IMR-90 (cell line): Measurements from ENCODE around the gene AKAP13. TPM values are rescaled to one million over a fixed set of nuclear protein-coding genes. Genes with fewer than 3 reads are reported as not detected.

Source experiments
- ATAC-seq: fragments of 200-7000 bp; cut with Tn5 transposase; 2 replicates; pipeline ENCODE4 v1.9.1; 2020; ENCODE audit warnings: low read depth, mild to moderate bottlenecking, moderate library complexity
- BruUV-seq: library from RNA; stranded (reverse); fragments of 400-500 nt; replicated peaks from 2 replicates; lab custom pipeline; 2021; lab: Mats Ljungman, UMichigan
- CTCF ChIA-PET: fragments of 300-600 bp; formaldehyde crosslinking; extraction: SDS; loops from one replicate; lab custom pipeline; 2021; ENCODE audit warnings: antibody characterized with exemption; lab: Yijun Ruan, JAX
- POLR2A ChIA-PET: fragments of 300-600 bp; sonication (Branson Sonifier 250); formaldehyde crosslinking; loops from one replicate; lab custom pipeline; 2022; ENCODE audit warnings: antibody characterized with exemption; ENCODE audit not compliant: unreplicated experiment; lab: Charles Lee
- DNase-seq: peaks from one replicate; pipeline ENCODE4 v3.0.0; 2013
- H2AFZ ChIP-seq: replicated peaks from 2 replicates; pipeline ENCODE3; 2013; ENCODE audit warnings: low read length, mild to moderate bottlenecking; ENCODE audit not compliant: poor library complexity
- H2AK5ac ChIP-seq: 2 replicates; pipeline ENCODE4 v1.6.1; 2013; ENCODE audit warnings: low read depth, low read length, inconsistent platforms
- H2AK9ac ChIP-seq: replicated peaks from 2 replicates; pipeline ENCODE3; 2013; ENCODE audit warnings: mild to moderate bottlenecking, low read depth, low read length, moderate library complexity; ENCODE audit not compliant: poor library complexity
- H2BK120ac ChIP-seq: 2 replicates; pipeline ENCODE4 v1.6.1; 2013; ENCODE audit warnings: low read depth, low read length, inconsistent platforms
- H2BK15ac ChIP-seq: 3 replicates; pipeline ENCODE4 v1.6.1; 2013; ENCODE audit warnings: low read depth, low read length, inconsistent platforms
- H2BK20ac ChIP-seq: 2 replicates; pipeline ENCODE4 v1.6.1; 2013; ENCODE audit warnings: low read depth, mild to moderate bottlenecking, inconsistent platforms, low read length, moderate library complexity
- H2BK5ac ChIP-seq: 2 replicates; pipeline ENCODE4 v1.6.1; 2013; ENCODE audit warnings: mild to moderate bottlenecking, low read depth, low read length, inconsistent platforms; ENCODE audit not compliant: poor library complexity, severe bottlenecking
- H3K14ac ChIP-seq: replicated peaks from 2 replicates; pipeline ENCODE4 v1.6.1; 2013; ENCODE audit warnings: low read depth, low read length, inconsistent platforms
- H3K18ac ChIP-seq: 2 replicates; pipeline ENCODE4 v1.6.1; 2013; ENCODE audit warnings: low read depth, low read length, control low read depth
- H3K23ac ChIP-seq: 2 replicates; pipeline ENCODE4 v1.6.1; 2013; ENCODE audit warnings: low read depth, low read length, inconsistent platforms
- H3K27ac ChIP-seq: 2 replicates; pipeline ENCODE4 v1.5.1; 2013; ENCODE audit warnings: mild to moderate bottlenecking, control low read depth, low read length; ENCODE audit not compliant: insufficient read depth
- H3K27me3 ChIP-seq: 2 replicates; pipeline ENCODE4 v1.6.1; 2013; ENCODE audit warnings: low read length; ENCODE audit not compliant: control insufficient read depth, insufficient read depth
- H3K36me3 ChIP-seq: 2 replicates; pipeline ENCODE4 v1.6.1; 2013; ENCODE audit warnings: low read length, mixed read lengths; ENCODE audit not compliant: control insufficient read depth, insufficient read depth
- H3K4ac ChIP-seq: 2 replicates; pipeline ENCODE4 v1.6.1; 2013; ENCODE audit warnings: low read depth, low read length, inconsistent platforms
- H3K4me1 ChIP-seq: 2 replicates; pipeline ENCODE4 v1.6.1; 2013; ENCODE audit warnings: low read length, mixed read lengths; ENCODE audit not compliant: control insufficient read depth, insufficient read depth
- H3K4me2 ChIP-seq: 2 replicates; pipeline ENCODE4 v1.6.1; 2013; ENCODE audit warnings: low read depth, mild to moderate bottlenecking, control low read depth, low read length, moderate library complexity
- H3K4me3 ChIP-seq: 2 replicates; pipeline ENCODE4 v1.5.1; 2013; ENCODE audit warnings: low read depth, mild to moderate bottlenecking, control low read depth, low read length, moderate library complexity; ENCODE audit not compliant: insufficient read depth
- H3K56ac ChIP-seq: 2 replicates; pipeline ENCODE4 v1.6.1; 2013; ENCODE audit warnings: low read length, inconsistent platforms; ENCODE audit not compliant: insufficient read depth; ENCODE audit errors: extremely low read depth
- H3K79me1 ChIP-seq, 2 experiments: 2 replicates each; pipeline ENCODE4 v1.6.1; 2013; ENCODE audit warnings: low read length in 2 of 2, inconsistent platforms in 1 of 2, low read depth in 1 of 2
- H3K9ac ChIP-seq: 2 replicates; pipeline ENCODE4 v1.6.1; 2013; ENCODE audit warnings: low read depth, low read length, control low read depth
- H3K9me1 ChIP-seq: 2 replicates; pipeline ENCODE4 v1.6.1; 2013; ENCODE audit warnings: low read length, inconsistent platforms; ENCODE audit not compliant: insufficient read depth
- H3K9me3 ChIP-seq: 2 replicates; pipeline ENCODE4 v1.6.1; 2013; ENCODE audit warnings: low read length; ENCODE audit not compliant: control insufficient read depth, insufficient read depth
- H4K20me1 ChIP-seq: 2 replicates; pipeline ENCODE4 v1.6.1; 2013; ENCODE audit warnings: low read length, inconsistent platforms; ENCODE audit not compliant: insufficient read depth
- H4K5ac ChIP-seq: 2 replicates; pipeline ENCODE4 v1.6.1; 2013; ENCODE audit warnings: mild to moderate bottlenecking, low read depth, low read length, control low read depth
- H4K8ac ChIP-seq, 2 experiments: 2 replicates each; pipeline ENCODE4 v1.6.1; 2013; ENCODE audit warnings: low read depth in 2 of 2, low read length in 2 of 2, control low read depth in 1 of 2, inconsistent platforms in 1 of 2
- H4K91ac ChIP-seq: 2 replicates; pipeline ENCODE4 v1.6.1; 2013; ENCODE audit warnings: low read depth, low read length, inconsistent platforms; ENCODE audit not compliant: insufficient read depth
- BHLHE40 ChIP-seq: fragments of 150-350 bp; IDR thresholded peaks from 2 replicates; pipeline ENCODE4 v1.6.1; 2016; ENCODE audit warnings: mild to moderate bottlenecking, low read depth, low read length
- CEBPB ChIP-seq: IDR thresholded peaks from 2 replicates; pipeline ENCODE4 v1.6.1; 2012; ENCODE audit warnings: low read depth, low read length, improper control_type of control experiment
- CHD1 ChIP-seq: IDR thresholded peaks from 2 replicates; pipeline ENCODE4 v1.6.1; 2012; ENCODE audit warnings: low read depth, low read length, improper control_type of control experiment
- CTCF ChIP-seq: conservative IDR thresholded peaks from 2 replicates; pipeline ENCODE4 v1.5.1; 2012; ENCODE audit warnings: mild to moderate bottlenecking, low read depth, low read length, improper control_type of control experiment
- ELK1 ChIP-seq: fragments of 150-350 bp; IDR thresholded peaks from 2 replicates; pipeline ENCODE4 v1.6.1; 2016; ENCODE audit warnings: low read depth, mild to moderate bottlenecking, low read length, moderate library complexity, borderline replicate concordance
- FOS ChIP-seq: fragments of 150-350 bp; IDR thresholded peaks from 2 replicates; pipeline ENCODE4 v1.6.1; 2016; ENCODE audit warnings: low read depth, low read length
- MAZ ChIP-seq: IDR thresholded peaks from 2 replicates; pipeline ENCODE4 v1.6.1; 2012; ENCODE audit warnings: low read depth, mild to moderate bottlenecking, low read length, improper control_type of control experiment, moderate library complexity, borderline replicate concordance
- MXI1 ChIP-seq: IDR thresholded peaks from 2 replicates; pipeline ENCODE4 v1.6.1; 2012; ENCODE audit warnings: low read depth, mild to moderate bottlenecking, low read length, moderate library complexity, borderline replicate concordance
- POLR2A ChIP-seq: IDR thresholded peaks from 2 replicates; pipeline ENCODE4 v1.6.1; 2012; ENCODE audit warnings: mild to moderate bottlenecking, low read depth, low read length
- RCOR1 ChIP-seq: IDR thresholded peaks from 2 replicates; pipeline ENCODE4 v1.6.1; 2012; ENCODE audit warnings: mild to moderate bottlenecking, low read length, improper control_type of control experiment; ENCODE audit not compliant: insufficient replicate concordance
- RFX5 ChIP-seq: IDR thresholded peaks from 2 replicates; pipeline ENCODE4 v1.8.0; 2012; ENCODE audit warnings: low read depth, mild to moderate bottlenecking, low read length, moderate library complexity
- SMC3 ChIP-seq: fragments of 150-350 bp; IDR thresholded peaks from 2 replicates; pipeline ENCODE4 v1.6.1; 2016; ENCODE audit warnings: low read depth, mild to moderate bottlenecking, antibody characterized with exemption, low read length, moderate library complexity
- dilution Hi-C: fragments of 300-500 bp; cut with HindIII; formaldehyde crosslinking; loops from one replicate; pipeline ENCODE4 v1.14.3; 2018; ENCODE audit warnings: low sequenced_read_pairs; ENCODE audit not compliant: unreplicated experiment
- in situ Hi-C: fragments of 300-500 bp; cut with MboI; formaldehyde crosslinking; loops from 3 replicates; pipeline ENCODE4 v1.14.3; 2019; ENCODE audit warnings: low sequenced_read_pairs, inconsistent platforms, mixed read lengths
- intact Hi-C: fragments of 100-400 bp; cut with micrococcal nuclease; formaldehyde crosslinking; loops from 2 replicates; pipeline ENCODE4 v1.10.0; 2022
- polyA plus RNA-seq, 3 experiments: library from polyadenylated mRNA; depleted of rRNA; stranded (reverse); fragments of >200 nt; gene quantifications; 2 replicates each; pipeline ENCODE4 v1.2.3, GENCODE V29; 2012; ENCODE audit warnings: low replicate concordance in 1 of 3
- total RNA-seq: library from RNA; depleted of rRNA; stranded (reverse); fragments of >200 nt; gene quantifications from 2 replicates; pipeline ENCODE4 v1.2.3, GENCODE V29; 2012

AKAP13 gene
- total and polyA plus RNA-seq, 2 of the 4 experiments (the other 2 are of a cell fraction) = 10.4 to 46.4 TPM

GRCh38 chr15:85423256-85423655, 42.9 kb downstream of the AKAP13 start:
- no peak for TF ChIP-seq BHLHE40
- TF ChIP-seq MXI1 = no peak
- no peak for TF ChIP-seq CEBPB
- no peak for TF ChIP-seq RCOR1
- TF ChIP-seq ELK1 = no peak
- no peak for TF ChIP-seq CTCF
- TF ChIP-seq MAZ = no peak
- no peak for TF ChIP-seq SMC3
- TF ChIP-seq RFX5 = no peak
- no peak for TF ChIP-seq POLR2A
- no peak for TF ChIP-seq CHD1
- TF ChIP-seq FOS = no peak
- no peak overlapping the region for H3K4me3 ChIP-seq

More at GRCh38 chr15:85423256-85423655, 42.9 kb downstream of the AKAP13 start:
- no peaks in the 10 kb centered on the region for H3K36me3 ChIP-seq
- ATAC-seq (no peak), DNase-seq (no peak)
- dilution Hi-C loops = no loop called here
- H3K27me3 ChIP-seq = no peaks in the 10 kb centered on the region
- H3K14ac ChIP-seq = no peak overlapping the region
- H3K23ac ChIP-seq = no peak overlapping the region
- peaks cover 3% of the 10 kb centered on the region; the same call in 1 of the 2 replicates for H3K9me1 ChIP-seq
- no peak overlapping the region for H3K9ac ChIP-seq
- no peak overlapping the region for H2BK5ac ChIP-seq
- H3K56ac ChIP-seq = no peak overlapping the region
- intact Hi-C loops = no loop called here
- H4K91ac ChIP-seq = no peak overlapping the region
- H2AK9ac ChIP-seq = no peak overlapping the region
- H3K4ac ChIP-seq = no peak overlapping the region
- H3K4me2 ChIP-seq = no peak overlapping the region
- H3K9me3 ChIP-seq = no peaks in the 10 kb centered on the region
- H2AFZ ChIP-seq = no peak overlapping the region
- no peak overlapping the region for H2BK15ac ChIP-seq
- peaks cover 9% of the 10 kb centered on the region; the same call in 1 of the 2 replicates for H3K4me1 ChIP-seq
- H2BK20ac ChIP-seq = no peak overlapping the region
- no peak overlapping the region for H3K18ac ChIP-seq
- H2AK5ac ChIP-seq = no peak overlapping the region
- in situ Hi-C loops = no loop called here
- no peak overlapping the region for H4K5ac ChIP-seq
- ChIA-PET CTCF (no interaction called here), POLR2A (no interaction called here)
- H2BK120ac ChIP-seq = no peak overlapping the region
- H3K79me1 ChIP-seq = peaks cover 48 to 64% of the 10 kb centered on the region in 2 experiments
- H3K27ac ChIP-seq = no peak overlapping the region
- H4K8ac ChIP-seq = no peak overlapping the region
- H4K20me1 ChIP-seq = peaks cover 30% of the 10 kb centered on the region; the same call in 1 of the 2 replicates
- no TSS peak for BruUV-seq
